Endothelial cell (in vitro differentiated cells): ENCODE results near the gene CACNB4. TPM values are rescaled to one million over a fixed set of nuclear protein-coding genes. Genes with fewer than 3 reads are reported as not detected.
"Not testable (repeated sequence)": the region's sequence is repeated elsewhere in the genome, so short reads cannot be mapped to it uniquely, and the experiment has no call there.

Source experiments
- DNase-seq: peaks from one replicate; pipeline ENCODE4 v3.0.0; 2021; ENCODE audit warnings: low spot score
- H3K27ac Mint-ChIP-seq: one replicate; pipeline ENCODE4 v1.8.0; 2021; ENCODE audit warnings: mixed read lengths, inconsistent platforms; ENCODE audit not compliant: unreplicated experiment
- H3K27me3 Mint-ChIP-seq: one replicate; pipeline ENCODE4 v1.8.0; 2021; ENCODE audit warnings: mild to moderate bottlenecking, moderate library complexity, mixed read lengths, inconsistent platforms; ENCODE audit not compliant: unreplicated experiment
- H3K36me3 Mint-ChIP-seq: one replicate; pipeline ENCODE4 v1.8.0; 2021; ENCODE audit warnings: mild to moderate bottlenecking, low read depth, mixed read lengths, inconsistent platforms; ENCODE audit not compliant: unreplicated experiment
- H3K4me1 Mint-ChIP-seq: one replicate; pipeline ENCODE4 v1.8.0; 2021; ENCODE audit warnings: mild to moderate bottlenecking, mixed read lengths, inconsistent platforms; ENCODE audit not compliant: unreplicated experiment
- H3K4me3 Mint-ChIP-seq: one replicate; pipeline ENCODE4 v1.8.0; 2021; ENCODE audit warnings: mild to moderate bottlenecking, mixed read lengths, inconsistent platforms; ENCODE audit not compliant: unreplicated experiment
- H3K9me3 Mint-ChIP-seq: one replicate; pipeline ENCODE4 v1.8.0; 2021; ENCODE audit warnings: mixed read lengths, inconsistent platforms; ENCODE audit not compliant: unreplicated experiment
- total RNA-seq: library from RNA; stranded (reverse); fragmentation: NEBNext Ultra II Directional; extraction: Animal tissue kit (Norgen Biotek cat#: 25700); gene quantifications from one replicate; pipeline ENCODE4 v1.2.1, GENCODE V29; 2021; ENCODE audit not compliant: unreplicated experiment
- TF ChIP-seq, protein P1 (sequence below): fragments of 200-600 bp; sonication (generic); IDR thresholded peaks from one replicate; pipeline ENCODE4 v1.5.0; 2021; ENCODE audit warnings: antibody characterized with exemption; ENCODE audit not compliant: unreplicated experiment

Gene CACNB4
- total RNA-seq, 1 donor from 2014 or later: 1.5 TPM

DNA sequence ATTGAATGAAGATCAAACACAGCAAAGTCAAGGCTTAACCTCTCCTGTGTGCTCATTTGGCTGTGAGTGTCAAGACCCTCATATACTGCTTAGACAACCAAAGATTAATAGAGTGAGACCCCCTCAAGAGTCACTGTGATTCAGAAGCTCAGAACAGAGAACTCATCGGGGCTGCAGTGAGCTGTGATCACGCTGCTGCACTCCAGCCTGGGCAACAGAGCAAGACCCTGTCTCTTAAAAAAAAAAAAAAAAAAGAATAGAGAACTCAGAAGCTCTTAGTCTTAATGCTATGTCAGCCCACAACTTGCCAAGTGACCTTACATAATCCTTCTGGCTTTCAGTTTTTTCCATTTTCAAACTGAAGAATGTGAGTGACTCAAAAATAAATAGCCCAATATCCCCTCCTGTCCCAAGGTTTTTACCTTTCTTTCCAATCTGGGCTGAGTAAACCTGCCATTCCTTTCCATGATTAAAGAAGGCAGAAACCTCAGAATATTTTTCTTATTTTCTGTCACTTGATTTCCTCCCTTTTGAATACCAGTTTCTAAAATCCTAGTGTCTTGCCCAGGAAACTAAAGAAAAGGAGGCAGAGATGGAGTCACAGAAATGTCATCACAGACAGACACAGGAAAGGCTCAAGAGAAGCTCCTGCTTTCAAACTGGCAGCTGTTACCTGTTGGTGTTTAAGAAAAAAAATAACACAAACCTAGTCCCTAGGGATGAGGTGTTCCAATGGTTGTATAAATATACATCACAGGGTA, 102.4 kb downstream of the CACNB4 start:
- Mint-ChIP-seq H3K9me3 (no peaks in the 10 kb centered on the region), H3K27me3 (peaks cover 3% of the 10 kb centered on the region), H3K27ac (no peak overlapping the region), H3K4me3 (no peak overlapping the region), H3K4me1 (no peaks in the 10 kb centered on the region), H3K36me3 (no peaks in the 10 kb centered on the region)
- TF ChIP-seq, protein P1, sequence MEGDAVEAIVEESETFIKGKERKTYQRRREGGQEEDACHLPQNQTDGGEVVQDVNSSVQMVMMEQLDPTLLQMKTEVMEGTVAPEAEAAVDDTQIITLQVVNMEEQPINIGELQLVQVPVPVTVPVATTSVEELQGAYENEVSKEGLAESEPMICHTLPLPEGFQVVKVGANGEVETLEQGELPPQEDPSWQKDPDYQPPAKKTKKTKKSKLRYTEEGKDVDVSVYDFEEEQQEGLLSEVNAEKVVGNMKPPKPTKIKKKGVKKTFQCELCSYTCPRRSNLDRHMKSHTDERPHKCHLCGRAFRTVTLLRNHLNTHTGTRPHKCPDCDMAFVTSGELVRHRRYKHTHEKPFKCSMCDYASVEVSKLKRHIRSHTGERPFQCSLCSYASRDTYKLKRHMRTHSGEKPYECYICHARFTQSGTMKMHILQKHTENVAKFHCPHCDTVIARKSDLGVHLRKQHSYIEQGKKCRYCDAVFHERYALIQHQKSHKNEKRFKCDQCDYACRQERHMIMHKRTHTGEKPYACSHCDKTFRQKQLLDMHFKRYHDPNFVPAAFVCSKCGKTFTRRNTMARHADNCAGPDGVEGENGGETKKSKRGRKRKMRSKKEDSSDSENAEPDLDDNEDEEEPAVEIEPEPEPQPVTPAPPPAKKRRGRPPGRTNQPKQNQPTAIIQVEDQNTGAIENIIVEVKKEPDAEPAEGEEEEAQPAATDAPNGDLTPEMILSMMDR: no peak
- no peak for DNase-seq

DNA sequence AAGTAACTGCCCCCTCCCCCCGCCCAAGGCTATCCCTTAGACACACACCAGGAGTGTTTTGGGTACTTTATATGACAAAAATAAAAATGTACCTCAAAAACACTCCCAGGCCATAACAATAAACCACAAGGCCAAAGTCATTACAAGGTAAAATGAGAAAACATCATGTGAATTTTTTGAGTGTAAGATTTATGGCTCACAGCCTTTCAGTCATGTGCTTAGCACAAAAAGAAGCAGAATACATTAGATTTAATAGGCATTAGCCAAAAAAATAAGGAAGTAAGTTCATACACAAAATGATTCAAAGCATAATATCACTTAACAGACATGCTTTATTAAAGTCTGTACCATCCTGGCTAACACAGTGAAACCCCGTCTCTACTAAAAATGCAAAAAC, 103.7 kb downstream of the CACNB4 start:
- Mint-ChIP-seq H3K27me3 (peaks cover 3% of the 10 kb centered on the region), H3K4me1 (no peaks in the 10 kb centered on the region), H3K36me3 (no peaks in the 10 kb centered on the region), H3K4me3 (no peak overlapping the region), H3K27ac (no peak overlapping the region), H3K9me3 (no peaks in the 10 kb centered on the region)
- TF ChIP-seq, protein P1: no peak
- DNase-seq: no peak

DNA sequence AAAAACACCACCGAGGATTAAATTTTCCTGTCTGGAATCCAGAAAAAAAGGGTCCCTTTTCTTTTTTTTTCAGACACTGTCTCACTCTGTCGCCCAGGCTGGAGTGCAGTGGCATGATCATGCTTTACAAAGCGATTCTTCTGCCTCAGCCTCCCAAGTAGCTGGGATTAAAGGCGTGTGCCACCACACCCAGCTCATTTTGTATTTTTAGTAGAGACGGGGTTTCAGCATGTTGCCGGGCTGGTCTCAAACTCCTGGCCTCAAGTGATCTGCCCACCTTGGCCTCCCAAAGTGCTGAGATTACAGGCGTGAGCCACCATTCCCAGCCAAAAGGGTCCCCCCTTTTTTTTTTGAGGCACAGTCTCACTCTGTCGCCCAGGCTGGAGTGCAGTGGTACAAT, 104.7 kb downstream of the CACNB4 start:
- H3K4me3 Mint-ChIP-seq, H3K27ac Mint-ChIP-seq, H3K36me3 Mint-ChIP-seq, DNase-seq, H3K4me1 Mint-ChIP-seq, H3K27me3 Mint-ChIP-seq, H3K9me3 Mint-ChIP-seq: not testable (repeated sequence)

DNA sequence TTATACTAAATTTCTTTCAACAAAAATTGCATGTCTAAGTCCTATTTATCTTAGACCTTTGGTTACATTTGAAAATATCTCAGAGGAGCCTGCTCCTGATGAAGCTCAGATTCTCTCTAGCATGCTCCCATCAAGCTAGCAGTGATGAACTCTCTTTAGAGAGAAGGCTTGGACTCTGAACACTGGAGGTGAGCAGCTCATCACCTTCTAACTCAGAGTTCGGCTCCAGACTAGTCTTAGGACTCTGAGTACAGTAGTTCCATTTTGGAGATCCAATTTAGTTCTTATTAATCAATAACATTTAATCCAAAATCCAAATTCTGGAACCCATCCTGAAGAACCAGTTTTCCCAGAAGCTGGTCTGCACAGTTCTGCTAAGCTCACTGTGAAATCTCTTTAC, 107.8 kb downstream of the CACNB4 start:
- no peak for DNase-seq
- Mint-ChIP-seq H3K4me1 (no peaks in the 10 kb centered on the region), H3K27ac (no peak overlapping the region), H3K9me3 (no peaks in the 10 kb centered on the region), H3K36me3 (no peaks in the 10 kb centered on the region), H3K27me3 (no peaks in the 10 kb centered on the region), H3K4me3 (no peak overlapping the region)
- TF ChIP-seq, protein P1: no peak

DNA sequence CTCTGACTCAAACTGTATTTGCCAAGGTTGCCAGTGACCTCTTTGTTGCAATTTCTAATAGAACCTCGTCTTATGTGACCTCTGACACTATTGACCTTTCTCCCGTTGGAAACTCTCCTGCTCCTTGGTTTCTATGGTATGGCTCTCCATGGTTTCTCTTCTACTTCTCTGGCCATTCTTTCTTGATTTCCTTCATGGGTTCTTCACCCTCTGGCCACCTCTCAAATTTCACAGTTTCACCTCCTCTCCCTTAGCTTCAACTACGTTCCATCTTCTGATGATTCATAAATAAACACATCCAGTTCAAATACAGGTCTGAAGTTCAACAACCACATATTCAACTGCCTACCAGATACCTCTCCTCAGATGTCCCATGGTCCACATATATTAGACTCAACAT, 109.5 kb downstream of the CACNB4 start:
- Mint-ChIP-seq H3K27ac (no peak overlapping the region), H3K4me3 (no peak overlapping the region), H3K4me1 (no peaks in the 10 kb centered on the region), H3K27me3 (peaks cover 2% of the 10 kb centered on the region), H3K9me3 (no peaks in the 10 kb centered on the region), H3K36me3 (no peaks in the 10 kb centered on the region)
- TF ChIP-seq, protein P1: no peak
- no peak for DNase-seq
